T-cell (primary cell): ENCODE results near the gene SEMA3A. TPM values are rescaled to one million over a fixed set of nuclear protein-coding genes. Genes with fewer than 3 reads are reported as not detected.
A peak's percentile ranks its signal among the peaks of the same experiment; 100 is the strongest.
"Not testable (repeated sequence)": the region's sequence is repeated elsewhere in the genome, so short reads cannot be mapped to it uniquely, and the experiment has no call there.

Source experiments
- ATAC-seq, 4 experiments: fragments of 200-7000 bp in 3 of 4; fragments of 150-1000 bp in 1 of 4; cut with Tn5 transposase; replicated peaks in 1 of 4; 1 replicate in 3 of 4; 2 replicates in 1 of 4; pipeline ENCODE4 v1.10.0; 2021; ENCODE audit warnings: moderate library complexity in 3 of 4, mild to moderate bottlenecking in 2 of 4, moderate number of reproducible peaks in 1 of 4
- CTCF ChIA-PET, 2 donors: fragments of 300-600 bp; sonication (Branson Sonifier 250); formaldehyde crosslinking; loops; one replicate each; lab custom pipeline; 2022; ENCODE audit warnings: antibody characterized with exemption in 2 of 2; lab: Charles Lee
- POLR2A ChIA-PET, 2 donors: fragments of 300-600 bp; sonication (Branson Sonifier 250); formaldehyde crosslinking; loops; one replicate each; lab custom pipeline; 2022; ENCODE audit warnings: antibody characterized with exemption in 2 of 2; lab: Charles Lee
- DNase-seq, 35 experiments: peaks; one replicate each; pipeline versions ENCODE4 v3.0.0 to v3.0.0-alpha.2; 2013 to 2023
- H3K27ac ChIP-seq: one replicate; pipeline ENCODE4 v1.5.1; 2013; ENCODE audit warnings: low read length
- H3K27me3 ChIP-seq, 2 experiments: replicated peaks in 1 of 2; 1 replicate in 1 of 2; 2 replicates in 1 of 2; pipeline versions ENCODE4 v1.6.1 to v1.7.0; 2013; ENCODE audit warnings: low read length in 1 of 2, mixed read lengths in 1 of 2; ENCODE audit not compliant: control insufficient read depth in 2 of 2, insufficient read depth in 2 of 2; ENCODE audit errors: extremely low read depth in 1 of 2
- H3K36me3 ChIP-seq, 2 donors: 1 replicate in 1 of 2; 2 replicates in 1 of 2; pipeline versions ENCODE4 v1.6.1 to v1.7.0; 2013; ENCODE audit warnings: low read length in 1 of 2; ENCODE audit not compliant: control insufficient read depth in 2 of 2, insufficient read depth in 1 of 2; ENCODE audit errors: extremely low read depth in 1 of 2
- H3K4me1 ChIP-seq, 2 experiments: 1 replicate in 1 of 2; 2 replicates in 1 of 2; pipeline versions ENCODE4 v1.6.1 to v1.7.0; 2013; ENCODE audit warnings: low read length in 2 of 2, mixed read lengths in 1 of 2; ENCODE audit not compliant: insufficient read depth in 2 of 2, control insufficient read depth in 1 of 2; ENCODE audit errors: extremely low read depth in 1 of 2
- H3K4me3 ChIP-seq, 2 donors: 1 replicate in 1 of 2; 2 replicates in 1 of 2; pipeline versions ENCODE4 v1.5.1 to v1.7.0; 2013; ENCODE audit warnings: mild to moderate bottlenecking in 2 of 2, low read length in 1 of 2, moderate library complexity in 1 of 2; ENCODE audit not compliant: control insufficient read depth in 1 of 2; ENCODE audit errors: extremely low read depth in 1 of 2
- H3K9me3 ChIP-seq: 2 replicates; pipeline ENCODE4 v1.7.0; 2013
- H3K27ac Mint-ChIP-seq, 2 donors: one replicate each; pipeline ENCODE4 v1.8.0; 2020 to 2021; ENCODE audit warnings: mild to moderate bottlenecking in 2 of 2, mixed read lengths in 2 of 2
- H3K27me3 Mint-ChIP-seq, 2 donors: one replicate each; pipeline ENCODE4 v1.8.0; 2021 to 2022; ENCODE audit warnings: mixed read lengths in 2 of 2
- H3K36me3 Mint-ChIP-seq: one replicate; pipeline ENCODE4 v1.8.0; 2021; ENCODE audit warnings: mixed read lengths
- H3K4me1 Mint-ChIP-seq, 3 donors: one replicate each; pipeline ENCODE4 v1.8.0; 2020 to 2022; ENCODE audit warnings: mixed read lengths in 3 of 3, mild to moderate bottlenecking in 1 of 3
- H3K4me3 Mint-ChIP-seq, 3 donors: one replicate each; pipeline ENCODE4 v1.8.0; 2020 to 2022; ENCODE audit warnings: mild to moderate bottlenecking in 3 of 3, mixed read lengths in 3 of 3, moderate library complexity in 3 of 3
- H3K9me3 Mint-ChIP-seq, 3 donors: one replicate each; pipeline ENCODE4 v1.8.0; 2020 to 2022; ENCODE audit warnings: mixed read lengths in 3 of 3
- WGBS: methylation state at CpG from one replicate; pipeline ENCODE4 v1.1.5; 2013; ENCODE audit warnings: missing lambda C conversion rate; ENCODE audit not compliant: insufficient coverage; 5-methylcytosine and 5-hydroxymethylcytosine counted together
- total RNA-seq, 35 experiments: library from RNA in 6 of 35; stranded (reverse) in 6 of 35; fragments of 120-200 nt in 1 of 35; gene quantifications; one replicate each; pipeline versions ENCODE4 v1.2.1 to v1.2.4 and lab custom pipeline; 2013 to 2026

SEMA3A gene
- total RNA-seq, 5 donors from 2014 or later (not counting 1 experiment from before 2014, with no cell fraction given) = 0.15 to 1.6 (median 0.53) TPM; not detected in 1

GRCh38 chr7:84216472-84216871, 21.9 kb upstream of the SEMA3A start:
- no CpG with 5 or more reads among the region's 1 CpG for WGBS
- POLR2A ChIA-PET = interaction anchor here in 1 of 2 donors (0.6 to 0.7 kb wide), 2 partner anchors 17 to 172 kb away, joined by 3 to 4 read pairs; no protein-coding TSS in a partner anchor

GRCh38 chr7:84214757-84215156, 20.2 kb upstream of the SEMA3A start:
- not testable (repeated sequence) for ATAC-seq, H3K4me1 ChIP-seq, H3K9me3 Mint-ChIP-seq, H3K27me3 ChIP-seq, H3K4me3 Mint-ChIP-seq, H3K27me3 Mint-ChIP-seq, H3K36me3 ChIP-seq, H3K4me1 Mint-ChIP-seq, H3K4me3 ChIP-seq, H3K27ac Mint-ChIP-seq, H3K9me3 ChIP-seq, DNase-seq, H3K36me3 Mint-ChIP-seq, H3K27ac ChIP-seq
- ChIA-PET POLR2A (interaction anchor here in 1 of 2 donors (0.6 kb wide), 2 partner anchors 10 to 138 kb away, joined by 3 to 4 read pairs; no protein-coding TSS in a partner anchor), CTCF (interaction anchor here in 1 of 2 donors (0.7 kb wide), 1 partner anchor 33 kb away, joined by 3 read pairs; no protein-coding TSS in a partner anchor)
- WGBS = no CpG with 5 or more reads among the region's 6 CpGs

More at GRCh38 chr7:84216472-84216871, 21.9 kb upstream of the SEMA3A start:
- Histone ChIP-seq H3K27ac (no peak overlapping the region), H3K4me1 (no peaks in the 10 kb centered on the region), H3K27me3 (no peaks in the 10 kb centered on the region), H3K4me3 (no peak overlapping the region), H3K9me3 (no peaks in the 10 kb centered on the region), H3K36me3 (no peaks in the 10 kb centered on the region)
- peaks cover 0 to 3% (median 0%) of the 10 kb centered on the region in 3 donors for H3K4me1 Mint-ChIP-seq
- CTCF ChIA-PET = no interaction called here
- no peaks in the 10 kb centered on the region for H3K9me3 Mint-ChIP-seq
- no peaks in the 10 kb centered on the region for H3K36me3 Mint-ChIP-seq
- peaks cover 0 to 4% of the 10 kb centered on the region in 2 donors for H3K27me3 Mint-ChIP-seq
- DNase-seq (no peak), ATAC-seq (no peak)
- H3K27ac Mint-ChIP-seq = no peak overlapping the region
- no peak overlapping the region for H3K4me3 Mint-ChIP-seq

GRCh38 chr7:84210301-84210700, 15.7 kb upstream of the SEMA3A start:
- peaks cover 0 to 1% of the 10 kb centered on the region in 2 donors for H3K27me3 Mint-ChIP-seq
- 90% methylated on average over 2 of the region's 3 CpGs for WGBS
- no peak overlapping the region for H3K27ac ChIP-seq
- H3K4me3 Mint-ChIP-seq = no peak overlapping the region
- no peaks in the 10 kb centered on the region for H3K4me1 ChIP-seq
- no peaks in the 10 kb centered on the region for H3K9me3 ChIP-seq
- H3K4me1 Mint-ChIP-seq = no peaks in the 10 kb centered on the region
- H3K27ac Mint-ChIP-seq = peak overlapping the region in 1 of 2 donors; percentile 6
- no peaks in the 10 kb centered on the region for H3K36me3 ChIP-seq
- ATAC-seq = no peak
- peaks cover 0 to 4% (median 0%) of the 10 kb centered on the region in 3 donors for H3K9me3 Mint-ChIP-seq
- no peak overlapping the region for H3K4me3 ChIP-seq
- no peak for DNase-seq
- H3K27me3 ChIP-seq = no peaks in the 10 kb centered on the region
- ChIA-PET POLR2A (no interaction called here), CTCF (no interaction called here)
- H3K36me3 Mint-ChIP-seq = no peaks in the 10 kb centered on the region

- H3K4me3 Mint-ChIP-seq = no peak overlapping the region
- peaks cover 0 to 4% (median 0%) of the 10 kb centered on the region in 3 donors for H3K9me3 Mint-ChIP-seq
- H3K27ac Mint-ChIP-seq = no peak overlapping the region
- H3K27me3 Mint-ChIP-seq = no peaks in the 10 kb centered on the region
- Histone ChIP-seq H3K27ac (no peak overlapping the region), H3K4me3 (no peak overlapping the region), H3K27me3 (no peaks in the 10 kb centered on the region), H3K36me3 (no peaks in the 10 kb centered on the region), H3K9me3 (no peaks in the 10 kb centered on the region), H3K4me1 (no peaks in the 10 kb centered on the region)
- DNase-seq (no peak), ATAC-seq (no peak)
- ChIA-PET CTCF (no interaction called here), POLR2A (no interaction called here)
- no peaks in the 10 kb centered on the region for H3K36me3 Mint-ChIP-seq
- WGBS = no CpG with 5 or more reads among the region's 1 CpG
- no peaks in the 10 kb centered on the region for H3K4me1 Mint-ChIP-seq
These were observed 14.4 kb upstream of the SEMA3A start for GRCh38 chr7:84209006-84209405.

- H3K27me3 Mint-ChIP-seq = no peaks in the 10 kb centered on the region
- no peaks in the 10 kb centered on the region for H3K4me1 Mint-ChIP-seq
- H3K4me3 Mint-ChIP-seq = no peak overlapping the region
- ChIA-PET POLR2A (no interaction called here), CTCF (no interaction called here)
- H3K27ac Mint-ChIP-seq = no peak overlapping the region
- no peaks in the 10 kb centered on the region for H3K36me3 Mint-ChIP-seq
- Histone ChIP-seq H3K36me3 (no peaks in the 10 kb centered on the region), H3K27me3 (no peaks in the 10 kb centered on the region), H3K9me3 (no peaks in the 10 kb centered on the region), H3K4me3 (no peak overlapping the region), H3K4me1 (no peaks in the 10 kb centered on the region), H3K27ac (no peak overlapping the region)
- H3K9me3 Mint-ChIP-seq = peaks cover 0 to 4% (median 0%) of the 10 kb centered on the region in 3 donors
- no peak for ATAC-seq
- no peak for DNase-seq
- no CpG with 5 or more reads among the region's 2 CpGs for WGBS
These were observed 13.0 kb upstream of the SEMA3A start for GRCh38 chr7:84207615-84208014.

- no CpG with 5 or more reads among the region's 2 CpGs for WGBS
- POLR2A ChIA-PET = no interaction called here
- Mint-ChIP-seq H3K4me3 (no peak overlapping the region), H3K36me3 (no peaks in the 10 kb centered on the region), H3K27ac (no peak overlapping the region), H3K9me3 (peaks cover 0 to 4% (median 0%) of the 10 kb centered on the region in 3 donors), H3K4me1 (no peaks in the 10 kb centered on the region), H3K27me3 (no peaks in the 10 kb centered on the region)
- Histone ChIP-seq H3K4me1 (no peaks in the 10 kb centered on the region), H3K27me3 (no peaks in the 10 kb centered on the region), H3K27ac (no peak overlapping the region), H3K9me3 (no peaks in the 10 kb centered on the region), H3K36me3 (no peaks in the 10 kb centered on the region), H3K4me3 (no peak overlapping the region)
- CTCF ChIA-PET = no interaction called here
- ATAC-seq = no peak
- DNase-seq = no peak
These were observed 12.4 kb upstream of the SEMA3A start for GRCh38 chr7:84207025-84207424.
